Liver (tissue), 9 donors: ENCODE measurements around the gene PREX1. TPM values are rescaled to one million over a fixed set of nuclear protein-coding genes. Genes with fewer than 3 reads are reported as not detected.

ENCODE experiments used
- DNase-seq: peaks from one replicate; pipeline ENCODE4 v3.0.0-alpha.2; 2017; ENCODE audit warnings: low spot score
- H3K27ac ChIP-seq, 2 donors: one replicate each; pipeline ENCODE4 v1.7.0; 2013; ENCODE audit warnings: inconsistent platforms in 2 of 2, low read length in 2 of 2, control low read depth in 1 of 2, low read depth in 1 of 2, mild to moderate bottlenecking in 1 of 2
- H3K27me3 ChIP-seq, 4 donors: one replicate each; pipeline versions ENCODE4 v1.6.1 to v1.7.0; 2013; ENCODE audit warnings: low read length in 3 of 4, inconsistent platforms in 1 of 4, mild to moderate bottlenecking in 1 of 4, moderate library complexity in 1 of 4; ENCODE audit not compliant: control insufficient read depth in 4 of 4, insufficient read depth in 4 of 4
- H3K36me3 ChIP-seq, 4 donors: one replicate each; pipeline versions ENCODE4 v1.6.1 to v1.7.0; 2013; ENCODE audit warnings: low read length in 3 of 4, mild to moderate bottlenecking in 3 of 4, low read depth in 1 of 4, moderate library complexity in 1 of 4; ENCODE audit not compliant: control insufficient read depth in 4 of 4, insufficient read depth in 3 of 4
- H3K4me1 ChIP-seq, 4 donors: one replicate each; pipeline versions ENCODE4 v1.6.1 to v1.7.0; 2013; ENCODE audit warnings: low read length in 3 of 4, mild to moderate bottlenecking in 3 of 4, moderate library complexity in 1 of 4; ENCODE audit not compliant: control insufficient read depth in 4 of 4, insufficient read depth in 4 of 4
- H3K4me3 ChIP-seq, 3 donors: one replicate each; pipeline versions ENCODE4 v1.6.1 to v1.7.0; 2013; ENCODE audit warnings: low read length in 3 of 3, control low read depth in 1 of 3, low read depth in 1 of 3, mild to moderate bottlenecking in 1 of 3
- H3K9ac ChIP-seq, 2 donors: one replicate each; pipeline ENCODE4 v1.7.0; 2013; ENCODE audit warnings: low read length in 2 of 2, mild to moderate bottlenecking in 2 of 2, moderate library complexity in 2 of 2, control low read depth in 1 of 2, low read depth in 1 of 2
- H3K9me3 ChIP-seq, 4 donors: one replicate each; pipeline versions ENCODE4 v1.6.1 to v1.7.0; 2013; ENCODE audit warnings: low read length in 3 of 4; ENCODE audit not compliant: control insufficient read depth in 4 of 4
- CTCF ChIP-seq: fragments of 150-350 bp; IDR thresholded peaks from 2 replicates; pipeline ENCODE4 v1.5.1; 2017; ENCODE audit warnings: improper control_type of control experiment, low read depth, low read length; ENCODE audit not compliant: missing input control
- EGR1 ChIP-seq, 2 donors: IDR thresholded peaks; 2 replicates each; pipeline ENCODE4 v1.6.1; 2016 to 2018; ENCODE audit warnings: antibody characterized with exemption in 2 of 2, low read depth in 2 of 2
- FOXA1 ChIP-seq: IDR thresholded peaks from 2 replicates; pipeline ENCODE4 v1.6.1; 2016; ENCODE audit warnings: antibody characterized with exemption
- FOXA2 ChIP-seq: IDR thresholded peaks from 2 replicates; pipeline ENCODE4 v1.6.1; 2016; ENCODE audit warnings: antibody characterized with exemption
- GABPA ChIP-seq, 2 donors: IDR thresholded peaks in 1 of 2; conservative IDR thresholded peaks in 1 of 2; 2 replicates each; pipeline ENCODE4 v1.6.1; 2016; ENCODE audit warnings: antibody characterized with exemption in 2 of 2, mild to moderate bottlenecking in 1 of 2, moderate library complexity in 1 of 2
- HNF4A ChIP-seq, 2 donors: conservative IDR thresholded peaks; 2 replicates each; pipeline ENCODE4 v1.6.1; 2016; ENCODE audit warnings: antibody characterized with exemption in 2 of 2, mild to moderate bottlenecking in 2 of 2
- HNF4G ChIP-seq: IDR thresholded peaks from 2 replicates; pipeline ENCODE4 v1.6.1; 2016; ENCODE audit warnings: antibody characterized with exemption
- NR2F2 ChIP-seq: IDR thresholded peaks from 2 replicates; pipeline ENCODE4 v1.6.1; 2016; ENCODE audit warnings: antibody characterized with exemption
- RAD21 ChIP-seq, 2 donors: IDR thresholded peaks; 2 replicates each; pipeline ENCODE4 v1.6.1; 2016; ENCODE audit warnings: antibody characterized with exemption in 2 of 2, mild to moderate bottlenecking in 2 of 2
- REST ChIP-seq: IDR thresholded peaks from 2 replicates; pipeline ENCODE4 v1.6.1; 2016; ENCODE audit warnings: antibody characterized with exemption, mild to moderate bottlenecking
- SP1 ChIP-seq: IDR thresholded peaks from 2 replicates; pipeline ENCODE4 v1.6.1; 2018; ENCODE audit warnings: antibody characterized with exemption, mild to moderate bottlenecking
- TAF1 ChIP-seq: conservative IDR thresholded peaks from 2 replicates; pipeline ENCODE4 v1.6.1; 2016; ENCODE audit warnings: antibody characterized with exemption, mild to moderate bottlenecking
- WGBS: extraction: QIAGEN DNeasy Blood & Tissue Kit; methylation state at CpG from one replicate; pipeline ENCODE4 v1.1.7; 2013; 5-methylcytosine and 5-hydroxymethylcytosine counted together
- polyA plus RNA-seq, 2 donors: library from polyadenylated mRNA; stranded (reverse) in 1 of 2; unstranded in 1 of 2; fragments of 200-250 nt in 1 of 2; fragments of >200 nt in 1 of 2; fragmentation: Nextera tagmentation in 1 of 2; extraction: Ambion mirVana in 1 of 2; gene quantifications; one replicate each; pipeline versions ENCODE4 v1.2.1 to v1.2.3, GENCODE V29; 2013 to 2015
- total RNA-seq, 2 donors: library from RNA; depleted of rRNA; stranded (reverse); fragments of >200 nt; gene quantifications; one replicate each; pipeline ENCODE4 v1.2.3, GENCODE V29; 2014
- TF ChIP-seq, protein P1 (sequence below): IDR thresholded peaks from 2 replicates; pipeline ENCODE4 v1.6.1; 2016; ENCODE audit warnings: antibody characterized with exemption
- TF ChIP-seq, protein P2 (sequence below): IDR thresholded peaks from 2 replicates; pipeline ENCODE4 v1.6.1; 2016; ENCODE audit warnings: antibody characterized with exemption
- donor health status: healthy.
- donor health status: healthy.
- donor health status: healthy.
- donor health status: healthy.
- donor health status: healthy.

The PREX1 gene
- total and polyA plus RNA-seq, 4 donors: 2.2 to 18.0 (median 10.8) TPM

GRCh38 chr20:48735112-48735511 lies 92.7 kb downstream of the PREX1 start:
- no peaks in the 10 kb centered on the region for H3K27me3 ChIP-seq
- no peak overlapping the region for H3K9ac ChIP-seq
- no peak overlapping the region for H3K27ac ChIP-seq
- no peak for DNase-seq
- no peaks in the 10 kb centered on the region for H3K9me3 ChIP-seq
- WGBS: 80% methylated on average over 5 of the region's 5 CpGs
- no peak overlapping the region for H3K4me3 ChIP-seq
- TF ChIP-seq NR2F2: peak; percentile 22
- TF ChIP-seq, protein P1, sequence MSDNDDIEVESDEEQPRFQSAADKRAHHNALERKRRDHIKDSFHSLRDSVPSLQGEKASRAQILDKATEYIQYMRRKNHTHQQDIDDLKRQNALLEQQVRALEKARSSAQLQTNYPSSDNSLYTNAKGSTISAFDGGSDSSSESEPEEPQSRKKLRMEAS: no peak
- peaks cover 0 to 2% (median 0%) of the 10 kb centered on the region in 4 donors for H3K36me3 ChIP-seq
- H3K4me1 ChIP-seq: peaks cover 0 to 5% (median 0%) of the 10 kb centered on the region in 4 donors

- H3K36me3 ChIP-seq: peaks cover 0 to 2% (median 0%) of the 10 kb centered on the region in 4 donors
These were observed 93.6 kb downstream of the PREX1 start for GRCh38 chr20:48734104-48734749.

GRCh38 chr20:48733296-48733790 lies 94.5 kb downstream of the PREX1 start:
- H3K4me1 ChIP-seq: peaks cover 0 to 5% (median 0%) of the 10 kb centered on the region in 4 donors
- H3K36me3 ChIP-seq: peaks cover 0 to 2% (median 0%) of the 10 kb centered on the region in 4 donors

More at GRCh38 chr20:48734104-48734749, 93.6 kb downstream of the PREX1 start:
- H3K27me3 ChIP-seq: no peaks in the 10 kb centered on the region
- TF ChIP-seq GABPA (IDR thresholded peaks at IDR 0.05 in 1 of 2, conservative IDR thresholded peaks at IDR 0.05 in 1 of 2) (no peak), CTCF (no peak), FOXA2 (no peak), HNF4G (no peak), HNF4A (conservative IDR thresholded peaks at IDR 0.05) (no peak)
- TF ChIP-seq, protein P2, sequence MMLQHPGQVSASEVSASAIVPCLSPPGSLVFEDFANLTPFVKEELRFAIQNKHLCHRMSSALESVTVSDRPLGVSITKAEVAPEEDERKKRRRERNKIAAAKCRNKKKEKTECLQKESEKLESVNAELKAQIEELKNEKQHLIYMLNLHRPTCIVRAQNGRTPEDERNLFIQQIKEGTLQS: no peak
- no peak overlapping the region for H3K27ac ChIP-seq
- 94% methylated on average over 10 of the region's 10 CpGs for WGBS
- H3K4me1 ChIP-seq: peaks cover 0 to 5% (median 0%) of the 10 kb centered on the region in 4 donors
- no peaks in the 10 kb centered on the region for H3K9me3 ChIP-seq
- no peak for DNase-seq
- no peak overlapping the region for H3K9ac ChIP-seq
- no peak overlapping the region for H3K4me3 ChIP-seq

More at GRCh38 chr20:48733296-48733790, 94.5 kb downstream of the PREX1 start:
- DNase-seq: no peak
- H3K9ac ChIP-seq: no peak overlapping the region
- no peaks in the 10 kb centered on the region for H3K27me3 ChIP-seq
- no peak overlapping the region for H3K4me3 ChIP-seq
- 94% methylated on average over 3 of the region's 3 CpGs for WGBS
- H3K9me3 ChIP-seq: no peaks in the 10 kb centered on the region
- H3K27ac ChIP-seq: no peak overlapping the region
- TF ChIP-seq HNF4G (no peak), FOXA1 (no peak), TAF1 (no peak), FOXA2 (no peak), EGR1 (IDR thresholded peaks at IDR 0.05; ENCODE audit: low read depth in 2 of 2) (no peak), SP1 (no peak), REST (no peak), RAD21 (IDR thresholded peaks at IDR 0.05) (no peak)
